ENCODE data around the gene CACNA2D3.

Gene CACNA2D3

GRCh38 chr3:54171509-54171908, 49.2 kb downstream of the CACNA2D3 start:
- no peak for DNase-seq (ENCODE audit: low read depth in 2 of 2)

- no peak for DNase-seq (ENCODE audit: low read depth in 2 of 2)
Measured at GRCh38 chr3:54171951-54172350, 49.6 kb downstream of the CACNA2D3 start.

- DNase-seq (ENCODE audit: low read depth in 2 of 2), result no peak
Measured at GRCh38 chr3:54173371-54173770, 51.0 kb downstream of the CACNA2D3 start.

GRCh38 chr3:54176106-54176505, 53.8 kb downstream of the CACNA2D3 start:
- no peak for DNase-seq (ENCODE audit: low read depth in 2 of 2)

GRCh38 chr3:54177816-54178215, 55.5 kb downstream of the CACNA2D3 start:
- no peak for DNase-seq (ENCODE audit: low read depth in 2 of 2)

GRCh38 chr3:54178376-54178775, 56.0 kb downstream of the CACNA2D3 start:
- DNase-seq (ENCODE audit: low read depth in 2 of 2), result no peak

- DNase-seq (ENCODE audit: low read depth in 2 of 2), result no peak
Measured at GRCh38 chr3:54180921-54181320, 58.6 kb downstream of the CACNA2D3 start.

GRCh38 chr3:54182242-54182641, 59.9 kb downstream of the CACNA2D3 start:
- no peak for DNase-seq (ENCODE audit: low read depth in 2 of 2)

GRCh38 chr3:54185740-54186139, 63.4 kb downstream of the CACNA2D3 start:
- DNase-seq (ENCODE audit: low read depth in 2 of 2), result no peak

- peak in 1 of 2 donors; percentile 5 for DNase-seq (ENCODE audit: low read depth in 2 of 2)
Measured at GRCh38 chr3:54188176-54188791, 65.9 kb downstream of the CACNA2D3 start.

- no peak for DNase-seq (ENCODE audit: low read depth in 2 of 2)
Measured at GRCh38 chr3:54191220-54191619, 68.9 kb downstream of the CACNA2D3 start.

- DNase-seq (ENCODE audit: low read depth in 2 of 2), result no peak
Measured at GRCh38 chr3:54192026-54192425, 69.7 kb downstream of the CACNA2D3 start.

- DNase-seq (ENCODE audit: low read depth in 2 of 2), result no peak
Measured at GRCh38 chr3:54193093-54193492, 70.7 kb downstream of the CACNA2D3 start.

GRCh38 chr3:54196360-54196991, 74.1 kb downstream of the CACNA2D3 start:
- no peak for DNase-seq (ENCODE audit: low read depth in 2 of 2)

GRCh38 chr3:54197509-54197908, 75.2 kb downstream of the CACNA2D3 start:
- no peak for DNase-seq (ENCODE audit: low read depth in 2 of 2)

- DNase-seq (ENCODE audit: low read depth in 2 of 2), result no peak
Measured at GRCh38 chr3:54198556-54198955, 76.2 kb downstream of the CACNA2D3 start.

GRCh38 chr3:54202054-54202453, 79.7 kb downstream of the CACNA2D3 start:
- DNase-seq (ENCODE audit: low read depth in 2 of 2), result no peak

- DNase-seq (ENCODE audit: low read depth in 2 of 2), result no peak
Measured at GRCh38 chr3:54202651-54203248, 80.4 kb downstream of the CACNA2D3 start.

GRCh38 chr3:54206874-54207273, 84.5 kb downstream of the CACNA2D3 start:
- no peak for DNase-seq (ENCODE audit: low read depth in 2 of 2)

GRCh38 chr3:54211097-54211496, 88.7 kb downstream of the CACNA2D3 start:
- no peak for DNase-seq (ENCODE audit: low read depth in 2 of 2)

- DNase-seq (ENCODE audit: low read depth in 2 of 2), result no peak
Measured at GRCh38 chr3:54212723-54213122, 90.4 kb downstream of the CACNA2D3 start.

- no peak for DNase-seq (ENCODE audit: low read depth in 2 of 2)
Measured at GRCh38 chr3:54213907-54214306, 91.6 kb downstream of the CACNA2D3 start.

- DNase-seq (ENCODE audit: low read depth in 2 of 2), result no peak
Measured at GRCh38 chr3:54214845-54215244, 92.5 kb downstream of the CACNA2D3 start.
